GM10266 (cell line): ENCODE results near the gene LZTS2.

ENCODE experiments used
- DNase-seq: peaks from one replicate; pipeline ENCODE4 v3.0.0; 2012; ENCODE audit errors: extremely low spot score
- CTCF ChIP-seq: IDR thresholded peaks from 2 replicates; pipeline ENCODE4 v1.5.1; 2012; ENCODE audit warnings: mild to moderate bottlenecking, low read depth; ENCODE audit not compliant: control insufficient read depth, insufficient read depth; ENCODE audit errors: missing control alignments

The LZTS2 gene

DNA sequence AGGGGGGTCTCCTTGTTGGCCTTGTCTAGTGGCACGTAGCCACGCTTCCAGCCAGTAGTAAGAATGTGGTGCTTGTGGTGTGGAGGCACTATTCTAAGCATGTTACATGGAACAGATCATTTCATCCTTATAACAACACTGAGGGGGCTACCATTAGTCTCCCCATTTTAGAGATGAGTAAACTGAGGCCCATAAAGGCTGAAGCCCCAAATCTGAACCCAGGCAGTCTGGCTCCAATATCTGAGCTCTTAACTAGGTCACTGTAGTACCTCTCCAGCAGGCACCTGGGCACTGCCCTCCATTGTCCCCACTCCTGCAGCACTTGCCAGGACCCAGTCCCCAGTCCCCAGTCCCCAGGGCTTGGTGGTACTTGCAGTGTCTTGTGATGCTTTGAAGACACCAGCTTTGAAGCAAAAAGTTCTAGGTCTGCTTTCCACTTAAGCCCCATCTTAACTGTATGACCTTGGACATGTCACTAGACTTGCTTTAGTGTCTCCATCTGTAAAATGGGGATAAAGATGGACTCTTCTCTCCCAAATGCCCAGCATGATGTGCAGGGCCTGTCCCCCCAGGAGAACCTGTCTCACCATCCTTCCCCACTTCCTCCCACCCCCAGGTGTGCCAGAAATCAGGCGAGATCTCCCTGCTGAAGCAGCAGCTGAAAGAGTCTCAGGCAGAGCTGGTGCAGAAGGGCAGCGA is 6.4 kb downstream of the LZTS2 start:
- no peak for DNase-seq
- no peak for TF ChIP-seq CTCF

DNA sequence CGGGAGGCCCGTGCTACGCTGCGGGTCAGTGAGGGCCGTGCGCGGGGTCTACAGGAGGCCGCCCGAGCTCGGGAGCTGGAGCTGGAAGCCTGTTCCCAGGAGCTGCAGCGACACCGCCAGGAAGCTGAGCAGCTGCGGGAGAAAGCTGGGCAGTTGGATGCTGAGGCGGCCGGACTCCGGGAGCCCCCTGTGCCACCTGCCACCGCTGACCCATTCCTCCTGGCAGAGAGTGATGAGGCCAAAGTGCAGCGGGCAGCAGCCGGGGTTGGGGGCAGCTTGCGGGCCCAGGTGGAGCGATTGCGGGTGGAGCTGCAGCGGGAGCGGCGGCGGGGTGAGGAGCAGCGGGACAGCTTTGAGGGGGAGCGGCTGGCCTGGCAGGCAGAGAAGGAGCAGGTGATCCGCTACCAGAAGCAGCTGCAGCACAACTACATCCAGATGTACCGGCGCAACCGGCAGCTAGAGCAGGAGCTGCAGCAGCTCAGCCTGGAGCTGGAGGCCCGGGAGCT is 7.0 kb downstream of the LZTS2 start:
- DNase-seq = no peak
- TF ChIP-seq CTCF = no peak

DNA sequence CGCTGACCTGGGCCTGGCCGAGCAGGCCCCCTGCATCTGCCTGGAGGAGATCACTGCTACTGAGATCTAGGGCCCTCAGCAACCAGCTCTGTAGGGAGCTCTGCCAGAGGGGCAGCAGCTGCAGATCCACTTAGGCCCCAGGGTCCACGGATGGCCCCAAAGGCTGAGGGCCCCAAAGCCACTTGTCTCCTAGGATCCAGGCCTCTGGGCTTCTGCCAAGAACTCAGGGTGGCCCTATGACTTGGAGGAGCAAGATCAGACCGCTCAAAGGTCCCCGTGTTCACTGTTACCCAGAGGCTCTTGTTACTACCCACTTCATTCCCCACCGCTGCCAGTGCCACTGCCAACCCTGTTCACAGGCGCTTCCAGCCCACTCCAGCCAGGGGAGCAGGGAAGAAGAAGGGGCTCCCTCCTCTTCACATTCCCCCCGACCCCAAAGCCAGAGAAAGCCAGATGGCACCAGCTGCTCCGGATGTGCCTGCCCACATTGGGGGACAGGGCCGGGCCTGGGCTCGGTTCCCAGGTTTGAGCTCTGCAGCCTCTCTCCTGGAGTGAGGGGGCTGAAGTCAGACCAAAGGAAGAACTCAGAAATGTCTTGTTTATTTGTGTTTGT is 7.6 kb downstream of the LZTS2 start:
- no peak for DNase-seq
- TF ChIP-seq CTCF = no peak

GRCh38 chr10:101007915-101008822 is 8.6 kb downstream of the LZTS2 start:
- TF ChIP-seq CTCF = no peak
- DNase-seq = no peak

- DNase-seq = no peak
- TF ChIP-seq CTCF = no peak
Measured at GRCh38 chr10:101008823-101009423, 9.3 kb downstream of the LZTS2 start.

DNA sequence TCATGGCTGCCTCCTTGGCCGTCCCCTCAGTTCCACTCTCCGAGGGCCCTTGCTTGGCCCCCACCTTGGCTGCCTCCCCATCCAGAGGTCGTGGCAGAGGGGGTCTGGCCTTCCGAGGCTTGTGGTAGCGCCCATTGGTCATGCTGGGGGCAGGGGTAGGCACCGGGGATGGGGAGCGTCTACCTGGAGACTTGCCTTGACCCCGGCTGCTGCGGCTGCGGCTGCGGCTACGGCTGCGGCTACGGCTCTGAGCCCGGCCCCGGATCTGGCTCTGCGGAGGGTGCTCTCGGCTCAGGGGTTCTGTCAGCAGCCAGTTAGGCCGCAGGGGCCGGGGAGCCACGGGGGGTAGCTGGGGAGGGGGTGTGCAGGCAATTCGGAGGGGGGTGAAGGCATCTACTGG is 10.7 kb downstream of the LZTS2 start:
- no peak for DNase-seq

More for the DNA sequence above, 10.7 kb downstream of the LZTS2 start:
- no peak for TF ChIP-seq CTCF
